Ascending aorta (tissue), 2 donors: Measurements from ENCODE around the gene PLA2G2E. TPM values are rescaled to one million over a fixed set of nuclear protein-coding genes. Genes with fewer than 3 reads are reported as not detected.

Experiments
- DNase-seq, 2 donors: peaks; one replicate each; pipeline ENCODE4 v3.0.0-alpha.2; 2019; ENCODE audit warnings: low spot score in 2 of 2
- H3K27ac ChIP-seq, 2 donors: fragments of 200-600 bp; sonication (generic); one replicate each; pipeline ENCODE4 v1.5.1; 2016 to 2017; ENCODE audit warnings: mild to moderate bottlenecking in 1 of 2
- H3K27me3 ChIP-seq: fragments of 200-600 bp; sonication (generic); one replicate; pipeline ENCODE4 v1.5.1; 2017
- H3K36me3 ChIP-seq, 2 donors: fragments of 200-600 bp; sonication (generic); one replicate each; pipeline ENCODE4 v1.5.1; 2016
- H3K4me1 ChIP-seq, 2 donors: fragments of 200-600 bp; sonication (generic); one replicate each; pipeline ENCODE4 v1.5.1; 2016 to 2017; ENCODE audit warnings: mild to moderate bottlenecking in 1 of 2
- H3K4me3 ChIP-seq, 2 donors: fragments of 200-600 bp; sonication (generic); one replicate each; pipeline ENCODE4 v1.5.1; 2016 to 2017; ENCODE audit warnings: mild to moderate bottlenecking in 1 of 2
- H3K9me3 ChIP-seq, 2 donors: fragments of 200-600 bp; sonication (generic); one replicate each; pipeline ENCODE4 v1.5.1; 2016
- intact Hi-C: fragments of 100-400 bp; cut with DNase I; formaldehyde crosslinking; loops from one replicate; pipeline ENCODE4 v1.15.1; 2023
- total RNA-seq: library from RNA; depleted of rRNA; stranded (reverse); fragments of >200 nt; gene quantifications from one replicate; pipeline ENCODE4 v1.1.0, GENCODE V29; 2016
- TF ChIP-seq, protein P1 (sequence below), 3 experiments: fragments of 200-600 bp in 2 of 3; fragments of 450-650 bp in 1 of 3; sonication (generic) in 2 of 3; IDR thresholded peaks; one replicate each; pipeline ENCODE4 v1.5.1; 2016 to 2019; ENCODE audit warnings: antibody characterized with exemption in 3 of 3, mild to moderate bottlenecking in 1 of 3, moderate library complexity in 1 of 3

The PLA2G2E gene
- total RNA-seq, 1 donor from 2014 or later = not detected

DNA sequence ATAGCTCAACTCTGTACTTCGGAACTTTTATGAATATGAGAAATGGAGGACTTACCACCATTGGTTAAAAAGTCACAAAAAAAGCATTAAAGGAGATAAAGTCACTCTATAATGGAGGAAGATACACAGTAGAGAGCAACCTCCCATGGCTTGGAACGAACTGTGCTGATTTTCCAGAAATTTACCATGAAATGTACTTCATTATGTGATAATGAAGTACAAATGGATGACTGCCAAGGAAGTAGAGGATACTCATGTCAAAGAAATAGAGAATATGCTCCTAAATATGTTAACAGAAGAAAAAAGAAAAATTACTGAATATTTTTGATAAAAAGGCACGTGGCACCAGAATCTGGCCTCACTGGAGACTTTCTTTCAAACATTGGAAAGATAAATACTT, 23.6 kb upstream of the PLA2G2E start:
- TF ChIP-seq, protein P1, sequence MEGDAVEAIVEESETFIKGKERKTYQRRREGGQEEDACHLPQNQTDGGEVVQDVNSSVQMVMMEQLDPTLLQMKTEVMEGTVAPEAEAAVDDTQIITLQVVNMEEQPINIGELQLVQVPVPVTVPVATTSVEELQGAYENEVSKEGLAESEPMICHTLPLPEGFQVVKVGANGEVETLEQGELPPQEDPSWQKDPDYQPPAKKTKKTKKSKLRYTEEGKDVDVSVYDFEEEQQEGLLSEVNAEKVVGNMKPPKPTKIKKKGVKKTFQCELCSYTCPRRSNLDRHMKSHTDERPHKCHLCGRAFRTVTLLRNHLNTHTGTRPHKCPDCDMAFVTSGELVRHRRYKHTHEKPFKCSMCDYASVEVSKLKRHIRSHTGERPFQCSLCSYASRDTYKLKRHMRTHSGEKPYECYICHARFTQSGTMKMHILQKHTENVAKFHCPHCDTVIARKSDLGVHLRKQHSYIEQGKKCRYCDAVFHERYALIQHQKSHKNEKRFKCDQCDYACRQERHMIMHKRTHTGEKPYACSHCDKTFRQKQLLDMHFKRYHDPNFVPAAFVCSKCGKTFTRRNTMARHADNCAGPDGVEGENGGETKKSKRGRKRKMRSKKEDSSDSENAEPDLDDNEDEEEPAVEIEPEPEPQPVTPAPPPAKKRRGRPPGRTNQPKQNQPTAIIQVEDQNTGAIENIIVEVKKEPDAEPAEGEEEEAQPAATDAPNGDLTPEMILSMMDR (IDR thresholded peaks at IDR 0.05) = no peak
- DNase-seq = no peak
- Histone ChIP-seq H3K4me3 (no peak overlapping the region), H3K27me3 (no peaks in the 10 kb centered on the region), H3K9me3 (no peaks in the 10 kb centered on the region), H3K36me3 (no peaks in the 10 kb centered on the region), H3K27ac (no peak overlapping the region), H3K4me1 (no peaks in the 10 kb centered on the region)
- intact Hi-C loops = no loop called here

DNA sequence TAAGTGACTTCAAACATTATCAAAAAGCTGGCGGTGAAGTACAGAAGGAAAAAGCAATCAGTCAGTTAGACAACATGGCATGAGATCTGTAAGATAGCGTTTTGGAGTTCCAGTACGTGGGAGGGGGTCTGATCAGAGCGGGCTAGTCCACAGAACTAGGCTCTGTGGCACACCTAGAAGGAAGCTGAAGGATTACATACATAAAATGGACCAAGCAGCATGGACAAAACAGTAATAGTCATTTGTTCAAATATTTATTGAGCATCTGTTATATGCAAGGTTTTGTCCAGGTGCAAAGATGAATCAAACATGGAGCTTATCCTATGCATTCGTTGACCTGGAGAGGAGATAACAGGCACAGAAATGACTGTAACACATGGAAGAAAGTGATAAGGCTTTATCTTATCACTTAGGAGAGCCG, 22.9 kb upstream of the PLA2G2E start:
- intact Hi-C loops = no loop called here
- DNase-seq = no peak
- H3K4me1 ChIP-seq = no peaks in the 10 kb centered on the region
- TF ChIP-seq, protein P1 (IDR thresholded peaks at IDR 0.05) = no peak
- H3K4me3 ChIP-seq = no peak overlapping the region
- H3K36me3 ChIP-seq = no peaks in the 10 kb centered on the region
- no peaks in the 10 kb centered on the region for H3K27me3 ChIP-seq
- H3K9me3 ChIP-seq = no peaks in the 10 kb centered on the region
- H3K27ac ChIP-seq = no peak overlapping the region

- Histone ChIP-seq H3K4me3 (no peak overlapping the region), H3K27ac (no peak overlapping the region), H3K9me3 (no peaks in the 10 kb centered on the region), H3K36me3 (no peaks in the 10 kb centered on the region), H3K27me3 (no peaks in the 10 kb centered on the region), H3K4me1 (no peaks in the 10 kb centered on the region)
- TF ChIP-seq, protein P1 (IDR thresholded peaks at IDR 0.05) = no peak
- intact Hi-C loops = no loop called here
- no peak for DNase-seq
These were observed 22.5 kb upstream of the PLA2G2E start for GRCh38 chr1:19945914-19946313.

- Histone ChIP-seq H3K4me1 (no peaks in the 10 kb centered on the region), H3K9me3 (no peaks in the 10 kb centered on the region), H3K27me3 (no peaks in the 10 kb centered on the region), H3K27ac (no peak overlapping the region), H3K36me3 (no peaks in the 10 kb centered on the region), H3K4me3 (no peak overlapping the region)
- intact Hi-C loops = no loop called here
- TF ChIP-seq, protein P1 (IDR thresholded peaks at IDR 0.05) = no peak
- no peak for DNase-seq
These were observed 19.2 kb upstream of the PLA2G2E start for GRCh38 chr1:19942657-19943056.

GRCh38 chr1:19942088-19942487, 18.7 kb upstream of the PLA2G2E start:
- H3K4me1 ChIP-seq = no peaks in the 10 kb centered on the region
- H3K36me3 ChIP-seq = no peaks in the 10 kb centered on the region
- H3K27ac ChIP-seq = no peak overlapping the region
- no peaks in the 10 kb centered on the region for H3K27me3 ChIP-seq
- TF ChIP-seq, protein P1 (IDR thresholded peaks at IDR 0.05) = no peak
- no peak for DNase-seq
- no peak overlapping the region for H3K4me3 ChIP-seq
- intact Hi-C loops = no loop called here
- H3K9me3 ChIP-seq = no peaks in the 10 kb centered on the region

GRCh38 chr1:19941206-19941568, 17.8 kb upstream of the PLA2G2E start:
- TF ChIP-seq, protein P1 (IDR thresholded peaks at IDR 0.05) = no peak
- H3K9me3 ChIP-seq = no peaks in the 10 kb centered on the region
- no peak for DNase-seq
- no peak overlapping the region for H3K27ac ChIP-seq
- intact Hi-C loops = no loop called here
- H3K4me1 ChIP-seq = no peaks in the 10 kb centered on the region
- H3K4me3 ChIP-seq = no peak overlapping the region
- H3K27me3 ChIP-seq = no peaks in the 10 kb centered on the region
- H3K36me3 ChIP-seq = no peaks in the 10 kb centered on the region
